OCI-LY7 (cell line): ENCODE results near the gene PTPRZ1. TPM values are rescaled to one million over a fixed set of nuclear protein-coding genes. Genes with fewer than 3 reads are reported as not detected.

Experiments used
- BruUV-seq: library from RNA; stranded (reverse); fragments of 400-500 nt; replicated peaks from 2 replicates; lab custom pipeline; 2021; lab: Mats Ljungman, UMichigan
- CTCF ChIA-PET: fragments of 300-600 bp; sonication (Branson Sonifier 250); formaldehyde crosslinking; loops from one replicate; lab custom pipeline; 2022; ENCODE audit warnings: antibody characterized with exemption; ENCODE audit not compliant: unreplicated experiment; lab: Charles Lee
- POLR2A ChIA-PET: fragments of 300-600 bp; sonication (Branson Sonifier 250); formaldehyde crosslinking; loops from one replicate; lab custom pipeline; 2022; ENCODE audit warnings: antibody characterized with exemption; lab: Charles Lee
- DNase-seq: peaks from one replicate; pipeline ENCODE4 v3.0.0-alpha.2; 2015; ENCODE audit warnings: low spot score
- H2AFZ ChIP-seq: fragments of 200-600 bp; sonication (generic), shearing (Covaris generic); 2 replicates; pipeline ENCODE4 v1.6.1; 2014; ENCODE audit warnings: mild to moderate bottlenecking, antibody characterized with exemption, low read length, moderate library complexity
- H3K27ac ChIP-seq: fragments of 200-600 bp; sonication (generic); 2 replicates; pipeline ENCODE4 v1.5.1; 2014; ENCODE audit warnings: mixed run types, low read depth, mild to moderate bottlenecking, moderate library complexity, low read length, inconsistent platforms; ENCODE audit not compliant: poor library complexity, severe bottlenecking
- H3K36me3 ChIP-seq: fragments of 200-600 bp; sonication (generic); 2 replicates; pipeline ENCODE4 v1.6.1; 2014; ENCODE audit warnings: mild to moderate bottlenecking, antibody characterized with exemption, low read length, moderate library complexity, mixed read lengths; ENCODE audit not compliant: insufficient read depth
- H3K4me1 ChIP-seq: fragments of 200-600 bp; sonication (generic); 2 replicates; pipeline ENCODE4 v1.5.1; 2014; ENCODE audit warnings: mild to moderate bottlenecking, low read length; ENCODE audit not compliant: insufficient read depth, poor library complexity, severe bottlenecking
- H3K4me2 ChIP-seq: fragments of 200-600 bp; sonication (generic); 2 replicates; pipeline ENCODE4 v1.6.1; 2014; ENCODE audit warnings: mild to moderate bottlenecking, low read length
- H3K4me3 ChIP-seq: fragments of 200-600 bp; sonication (generic); 2 replicates; pipeline ENCODE4 v1.5.1; 2014; ENCODE audit warnings: mild to moderate bottlenecking, low read depth, low read length; ENCODE audit not compliant: poor library complexity, severe bottlenecking
- H3K79me2 ChIP-seq: fragments of 200-600 bp; sonication (generic); 2 replicates; pipeline ENCODE4 v1.6.1; 2016; ENCODE audit warnings: low read depth, mild to moderate bottlenecking, low read length, moderate library complexity, mixed read lengths; ENCODE audit not compliant: insufficient read depth
- H3K9me2 ChIP-seq: fragments of 200-600 bp; sonication (generic); 2 replicates; pipeline ENCODE4 v1.6.1; 2016; ENCODE audit warnings: mild to moderate bottlenecking, low read length, mixed read lengths; ENCODE audit not compliant: insufficient read depth
- H3K9me3 ChIP-seq: fragments of 200-600 bp; sonication (generic); 2 replicates; pipeline ENCODE4 v1.6.1; 2014; ENCODE audit warnings: mild to moderate bottlenecking, mixed run types, low read length, mixed read lengths
- H4K20me1 ChIP-seq: fragments of 200-600 bp; sonication (generic); 2 replicates; pipeline ENCODE4 v1.6.1; 2014; ENCODE audit warnings: mild to moderate bottlenecking, antibody characterized with exemption, low read length, moderate library complexity, mixed read lengths; ENCODE audit not compliant: insufficient read depth
- CTCF ChIP-seq: fragments of 200-600 bp; sonication (generic); conservative IDR thresholded peaks from 2 replicates; pipeline ENCODE4 v1.5.1; 2014; ENCODE audit warnings: mild to moderate bottlenecking, antibody characterized with exemption, low read length, moderate library complexity, mixed read lengths
- EZH2phosphoT487 ChIP-seq: fragments of 200-600 bp; sonication (generic); IDR thresholded peaks from 2 replicates; pipeline ENCODE4 v1.6.1; 2018; ENCODE audit warnings: low read depth, borderline replicate concordance, mild to moderate bottlenecking, mixed run types, antibody characterized with exemption, low read length, moderate library complexity, mixed read lengths
- intact Hi-C: fragments of 100-400 bp; cut with micrococcal nuclease; formaldehyde crosslinking; loops from one replicate; pipeline ENCODE4 v1.10.0; 2022; ENCODE audit not compliant: unreplicated experiment
- total RNA-seq, 2 experiments: library from RNA; depleted of rRNA in 1 of 2; stranded (reverse); fragments of >200 nt in 1 of 2; shearing (Covaris generic) in 1 of 2; gene quantifications; 2 replicates each; pipeline ENCODE4 v1.2.3, GENCODE V29; 2014 to 2022

PTPRZ1 gene
- total RNA-seq, 2 experiments from 2014 or later, result not detected

GRCh38 chr7:121904120-121904519 is 31.2 kb downstream of the PTPRZ1 start:
- H3K4me1 ChIP-seq, result no peaks in the 10 kb centered on the region
- BruUV-seq, result no TSS peak
- TF ChIP-seq CTCF (no peak), EZH2phosphoT487 (no peak)
- DNase-seq, result no peak
- H3K27ac ChIP-seq, result no peak overlapping the region
- no peaks in the 10 kb centered on the region for H3K36me3 ChIP-seq
- H3K4me2 ChIP-seq, result no peak overlapping the region
- H3K9me3 ChIP-seq, result no peaks in the 10 kb centered on the region
- H3K79me2 ChIP-seq, result no peaks in the 10 kb centered on the region
- intact Hi-C loops, result no loop called here
- H3K9me2 ChIP-seq, result 0 out of 2 replicates have a peak, but pooled peaks cover 3% of the 10 kb centered on the region
- POLR2A ChIA-PET, result no interaction called here
- CTCF ChIA-PET, result no interaction called here
- no peak overlapping the region for H2AFZ ChIP-seq
- H4K20me1 ChIP-seq, result no peaks in the 10 kb centered on the region
- H3K4me3 ChIP-seq, result no peak overlapping the region

GRCh38 chr7:121908042-121908441 is 35.1 kb downstream of the PTPRZ1 start:
- H3K27ac ChIP-seq, result no peak overlapping the region
- DNase-seq, result no peak
- POLR2A ChIA-PET, result interaction anchor here (0.6 to 1.4 kb wide), 3 partner anchors 9 to 16 kb away, joined by 3 to 4 read pairs (median 3); no protein-coding TSS in a partner anchor
- no peaks in the 10 kb centered on the region for H3K36me3 ChIP-seq
- no peaks in the 10 kb centered on the region for H4K20me1 ChIP-seq
- BruUV-seq, result no TSS peak
- no peaks in the 10 kb centered on the region for H3K79me2 ChIP-seq
- H2AFZ ChIP-seq, result no peak overlapping the region
- H3K4me1 ChIP-seq, result no peaks in the 10 kb centered on the region
- H3K9me3 ChIP-seq, result no peaks in the 10 kb centered on the region
- TF ChIP-seq EZH2phosphoT487 (no peak), CTCF (no peak)
- CTCF ChIA-PET, result no interaction called here
- no peak overlapping the region for H3K4me2 ChIP-seq
- no peak overlapping the region for H3K4me3 ChIP-seq
- 0 out of 2 replicates have a peak, but pooled peaks cover 3% of the 10 kb centered on the region for H3K9me2 ChIP-seq
- intact Hi-C loops, result no loop called here

GRCh38 chr7:121909716-121910345 is 36.9 kb downstream of the PTPRZ1 start:
- ChIA-PET POLR2A (no interaction called here), CTCF (no interaction called here)
- no peaks in the 10 kb centered on the region for H3K4me1 ChIP-seq
- H3K79me2 ChIP-seq, result no peaks in the 10 kb centered on the region
- intact Hi-C loops, result no loop called here
- H3K9me2 ChIP-seq, result 0 out of 2 replicates have a peak, but pooled peaks cover 3% of the 10 kb centered on the region
- H3K27ac ChIP-seq, result no peak overlapping the region
- H3K36me3 ChIP-seq, result no peaks in the 10 kb centered on the region
- no peaks in the 10 kb centered on the region for H4K20me1 ChIP-seq
- no peak overlapping the region for H3K4me3 ChIP-seq
- no peak for DNase-seq
- no TSS peak for BruUV-seq
- no peaks in the 10 kb centered on the region for H3K9me3 ChIP-seq
- no peak overlapping the region for H2AFZ ChIP-seq
- TF ChIP-seq EZH2phosphoT487 (no peak), CTCF (no peak)
- H3K4me2 ChIP-seq, result no peak overlapping the region
